DOHH2 (cell line): Measurements from ENCODE around the gene CHRM5.

Source experiments
- EZH2phosphoT487 ChIP-seq: fragments of 200-600 bp; sonication (generic); IDR thresholded peaks from 2 replicates; pipeline ENCODE4 v1.6.1; 2017; ENCODE audit warnings: borderline replicate concordance, mild to moderate bottlenecking, antibody characterized with exemption, low read length, moderate library complexity, mixed read lengths
- TF ChIP-seq, protein P1 (sequence below): fragments of 200-600 bp; sonication (generic); IDR thresholded peaks from one replicate; pipeline ENCODE4 v1.5.1; 2014; ENCODE audit warnings: antibody characterized with exemption, mild to moderate bottlenecking, low read depth, low read length; ENCODE audit not compliant: poor library complexity, severe bottlenecking

DNA sequence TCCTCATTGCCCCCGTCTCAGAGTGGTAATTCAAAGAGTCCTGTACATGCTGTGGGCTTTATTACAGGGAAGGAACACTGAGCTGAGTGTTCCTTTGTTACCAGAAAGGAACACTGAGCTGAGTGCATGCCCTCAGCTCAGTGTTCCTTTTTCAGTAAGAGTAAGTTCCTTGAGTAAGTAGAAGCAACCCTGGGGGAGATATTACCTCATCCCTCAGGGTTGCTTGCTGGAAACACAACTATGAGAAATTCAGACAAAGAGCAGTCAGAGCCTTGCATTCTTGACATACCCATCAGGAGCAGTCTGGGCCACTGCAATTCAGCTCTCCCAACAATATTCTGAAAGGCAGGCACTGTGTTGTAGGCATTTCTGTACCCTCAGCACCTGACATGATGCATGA lies 17.0 kb downstream of the CHRM5 start:
- TF ChIP-seq, protein P1, sequence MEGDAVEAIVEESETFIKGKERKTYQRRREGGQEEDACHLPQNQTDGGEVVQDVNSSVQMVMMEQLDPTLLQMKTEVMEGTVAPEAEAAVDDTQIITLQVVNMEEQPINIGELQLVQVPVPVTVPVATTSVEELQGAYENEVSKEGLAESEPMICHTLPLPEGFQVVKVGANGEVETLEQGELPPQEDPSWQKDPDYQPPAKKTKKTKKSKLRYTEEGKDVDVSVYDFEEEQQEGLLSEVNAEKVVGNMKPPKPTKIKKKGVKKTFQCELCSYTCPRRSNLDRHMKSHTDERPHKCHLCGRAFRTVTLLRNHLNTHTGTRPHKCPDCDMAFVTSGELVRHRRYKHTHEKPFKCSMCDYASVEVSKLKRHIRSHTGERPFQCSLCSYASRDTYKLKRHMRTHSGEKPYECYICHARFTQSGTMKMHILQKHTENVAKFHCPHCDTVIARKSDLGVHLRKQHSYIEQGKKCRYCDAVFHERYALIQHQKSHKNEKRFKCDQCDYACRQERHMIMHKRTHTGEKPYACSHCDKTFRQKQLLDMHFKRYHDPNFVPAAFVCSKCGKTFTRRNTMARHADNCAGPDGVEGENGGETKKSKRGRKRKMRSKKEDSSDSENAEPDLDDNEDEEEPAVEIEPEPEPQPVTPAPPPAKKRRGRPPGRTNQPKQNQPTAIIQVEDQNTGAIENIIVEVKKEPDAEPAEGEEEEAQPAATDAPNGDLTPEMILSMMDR, result no peak
- TF ChIP-seq EZH2phosphoT487, result no peak
